Measurements from ENCODE around the gene ABCC3.
"Not testable (repeated sequence)": the region's sequence is repeated elsewhere in the genome, so short reads cannot be mapped to it uniquely, and the experiment has no call there.

ABCC3 gene

GRCh38 chr17:50709053-50709452 lies 74.4 kb downstream of the ABCC3 start:
- not testable (repeated sequence) for DNase-seq

- no peak for DNase-seq
Measured at GRCh38 chr17:50710025-50710424, 75.3 kb downstream of the ABCC3 start.

GRCh38 chr17:50710650-50711049 lies 76.0 kb downstream of the ABCC3 start:
- no peak for DNase-seq

GRCh38 chr17:50712641-50713040 lies 78.0 kb downstream of the ABCC3 start:
- DNase-seq, result no peak

DNA sequence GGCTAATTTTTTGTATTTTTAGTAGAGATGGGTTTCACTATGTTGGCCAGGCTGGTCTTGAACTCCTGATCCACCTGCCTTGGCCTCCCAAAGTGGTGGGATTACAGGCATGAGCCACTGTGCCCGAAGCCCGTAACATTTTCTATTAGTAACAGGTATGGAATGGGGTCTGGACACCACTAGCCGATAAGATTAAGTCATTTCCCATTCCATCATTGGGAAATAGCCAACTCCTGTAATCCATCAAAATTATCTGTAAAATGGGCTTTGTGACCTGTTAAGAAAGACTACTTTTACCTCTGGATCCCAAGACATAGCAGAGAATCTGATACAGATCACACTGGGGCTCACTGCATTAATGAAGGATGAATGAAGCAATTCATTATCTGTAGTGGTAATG lies 80.8 kb downstream of the ABCC3 start:
- DNase-seq, result no peak

- peak; percentile 73 to 90 for DNase-seq
Measured at GRCh38 chr17:50719144-50719923, 84.7 kb downstream of the ABCC3 start, which contains the start of gene LUC7L3. Gene LUC7L3 (plus strand): TSS chr17:50719603. CDS start chr17:50719733, 130 bp downstream.

DNA sequence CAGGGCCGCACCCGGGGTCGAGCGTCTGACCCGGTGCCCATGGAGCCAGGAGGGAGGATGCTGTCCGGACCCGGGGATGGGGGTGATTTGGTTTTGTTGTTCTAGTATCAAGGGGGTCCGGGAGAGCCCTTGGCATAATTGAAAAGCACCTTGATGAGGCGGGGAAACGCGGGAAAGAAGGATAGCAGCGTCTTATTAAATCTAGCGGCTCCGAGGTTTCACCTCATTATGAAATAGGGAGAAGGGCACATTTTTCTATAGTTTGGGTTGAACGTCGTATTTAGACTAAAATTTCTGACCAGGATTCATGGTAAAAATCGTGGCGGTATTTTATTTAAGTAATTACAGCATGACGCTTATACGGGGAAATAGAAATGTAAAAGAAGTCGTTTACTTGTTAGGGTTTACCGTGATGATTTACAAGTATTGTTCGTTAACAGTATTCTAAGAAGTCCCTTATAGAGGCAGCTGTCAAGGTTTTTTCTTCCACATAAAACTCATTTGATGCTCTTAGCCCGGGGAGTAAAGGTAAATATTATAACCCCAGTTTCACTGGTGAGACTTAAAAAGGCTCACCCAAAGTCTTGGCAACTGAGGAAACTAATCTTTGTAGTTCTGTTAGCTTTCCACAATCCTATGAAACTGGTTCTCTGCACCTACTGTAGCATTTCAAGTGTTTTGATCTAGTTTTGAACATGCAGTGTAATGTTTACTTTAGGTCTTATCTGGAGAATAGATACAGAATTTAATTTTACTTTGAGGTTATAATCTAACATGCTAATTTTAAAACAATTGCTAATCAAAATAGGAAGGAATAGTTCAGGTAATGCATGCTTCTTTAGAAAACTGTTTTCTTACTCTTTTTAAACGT lies 85.5 kb downstream of the ABCC3 start:
- DNase-seq, result no peak

DNA sequence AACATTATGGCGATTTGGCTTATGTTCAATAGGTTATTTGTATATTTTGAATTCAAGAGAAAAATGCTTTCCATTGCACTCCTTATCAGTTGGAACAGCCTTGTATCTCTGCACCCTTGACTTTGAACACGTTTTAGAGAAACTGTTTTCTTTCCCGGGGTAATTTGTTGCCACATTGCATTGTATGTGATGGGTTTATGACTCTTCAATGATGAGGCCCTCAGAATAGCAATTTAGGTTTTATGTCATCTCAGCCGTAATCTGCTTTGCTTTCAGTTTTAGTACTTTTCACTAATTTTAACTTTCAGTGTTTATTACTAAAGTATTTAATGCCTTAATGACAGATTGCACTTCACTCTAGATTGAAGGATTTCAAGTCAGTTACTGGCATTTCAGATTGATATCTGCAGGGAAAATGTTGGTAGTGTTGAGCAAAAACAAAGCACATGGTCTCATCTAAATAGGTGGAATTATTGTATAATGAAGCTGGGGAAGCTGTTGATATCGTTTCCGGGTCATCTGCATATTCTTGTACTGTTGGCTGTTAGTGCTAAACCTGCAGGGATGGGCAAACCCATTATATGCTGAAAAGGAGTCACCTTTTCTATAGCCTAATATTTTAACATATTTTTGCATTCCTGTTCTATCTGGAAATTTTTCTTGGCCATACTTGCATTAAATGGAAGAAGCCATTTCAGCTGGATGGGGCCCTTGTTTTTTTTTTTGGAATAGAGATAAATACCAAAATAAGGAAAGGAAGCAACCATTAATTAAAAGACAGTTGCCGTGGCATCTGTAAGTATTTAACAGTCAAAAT lies 86.7 kb downstream of the ABCC3 start:
- DNase-seq, result no peak

GRCh38 chr17:50722746-50723145 lies 88.1 kb downstream of the ABCC3 start:
- DNase-seq, result no peak

DNA sequence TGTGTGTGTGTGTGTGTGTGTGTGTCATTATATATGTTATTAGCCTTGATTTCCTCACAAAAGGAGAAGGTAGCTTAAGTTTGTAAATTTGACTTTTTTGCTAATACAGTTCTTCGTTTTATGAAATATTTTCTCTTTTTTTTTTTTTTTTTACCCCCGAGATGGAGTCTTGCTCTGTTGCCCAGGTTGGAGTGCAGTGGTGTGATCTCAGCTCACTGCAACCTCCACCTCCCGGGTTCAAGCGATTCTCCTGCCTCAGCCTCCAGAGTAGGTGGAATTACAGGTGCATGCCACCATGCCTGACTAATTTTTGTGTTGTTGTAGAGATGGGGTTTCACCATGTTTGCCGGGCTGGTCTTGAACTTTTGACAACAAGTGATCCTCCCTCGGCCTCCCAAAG lies 89.9 kb downstream of the ABCC3 start:
- not testable (repeated sequence) for DNase-seq

GRCh38 chr17:50725769-50726655 lies 91.3 kb downstream of the ABCC3 start:
- DNase-seq, result no peak

DNA sequence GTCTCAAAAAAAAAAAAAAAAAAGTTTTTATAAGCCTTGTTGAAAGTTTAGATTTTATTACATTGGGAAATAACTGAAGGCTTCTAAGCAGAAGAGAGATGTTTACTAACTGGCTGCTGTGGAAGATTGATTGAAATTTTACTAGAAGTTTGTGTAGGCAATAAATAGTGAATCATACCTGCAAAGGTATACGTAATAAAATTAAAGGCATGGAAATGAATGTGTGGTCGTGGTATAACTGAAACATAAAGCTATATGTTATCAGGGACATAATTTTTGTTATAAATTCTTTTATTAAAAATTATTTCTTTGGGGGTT lies 93.4 kb downstream of the ABCC3 start:
- no peak for DNase-seq

DNA sequence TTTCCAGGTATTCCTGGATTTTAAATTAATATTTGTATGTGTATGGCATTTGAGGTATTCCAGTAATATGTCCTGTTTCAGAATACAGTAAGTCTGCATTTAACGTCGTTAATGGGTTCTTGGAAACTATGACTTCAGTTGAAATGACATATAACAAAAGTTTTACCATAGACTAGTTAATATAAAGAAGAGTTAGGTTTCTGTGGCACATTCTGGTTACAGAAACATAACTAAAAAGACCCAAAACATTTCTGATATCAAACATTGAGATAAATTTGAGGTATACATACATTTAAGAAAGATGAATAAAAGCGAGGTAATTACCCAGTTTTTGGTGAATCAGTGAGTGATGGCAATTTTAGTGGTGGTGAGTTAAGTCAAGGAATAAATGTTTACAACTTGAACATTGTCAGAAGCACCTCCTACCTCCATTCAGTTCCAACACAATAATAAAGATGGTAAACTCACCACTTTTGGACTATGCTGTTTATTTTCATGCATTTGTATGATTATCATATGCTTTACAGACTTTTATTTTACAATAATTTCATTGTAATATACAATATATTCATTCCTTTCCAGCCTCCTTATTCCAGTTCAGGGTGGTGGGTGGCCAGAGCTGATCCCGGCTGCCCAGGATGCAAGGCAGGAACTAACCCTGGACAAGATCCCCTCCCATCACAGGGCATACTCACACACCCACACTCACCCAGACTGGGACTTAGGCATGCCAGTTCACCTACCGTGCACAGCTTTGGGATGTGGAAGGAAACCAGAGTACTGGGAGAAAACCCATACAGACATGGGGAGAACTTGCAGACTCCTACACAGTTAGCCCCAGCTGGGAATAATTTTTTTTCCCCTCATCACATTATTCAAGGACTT lies 94.4 kb downstream of the ABCC3 start:
- DNase-seq, result no peak

- DNase-seq, result no peak
Measured at GRCh38 chr17:50731575-50732460, 97.1 kb downstream of the ABCC3 start.

DNA sequence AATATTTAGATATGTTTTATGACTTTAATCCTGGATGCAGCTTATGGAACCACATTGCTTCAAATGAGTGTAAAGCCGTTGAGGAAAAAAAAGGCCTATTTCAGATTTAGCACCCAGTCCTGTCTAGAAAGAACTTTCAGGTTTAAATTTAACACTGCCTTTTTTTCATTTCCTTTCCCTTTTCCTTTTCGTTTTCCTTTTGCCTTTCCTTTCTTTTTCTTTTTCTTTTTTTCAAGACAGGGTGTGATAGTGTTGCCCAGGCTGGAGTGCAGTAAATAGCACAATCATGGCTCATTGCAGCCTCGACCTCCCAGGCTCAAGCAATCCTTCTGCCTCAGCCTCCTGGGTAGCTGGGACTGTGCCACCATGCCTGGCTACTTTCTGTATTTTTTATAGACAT lies 100.6 kb downstream of the ABCC3 start:
- no peak for DNase-seq

- no peak for DNase-seq
Measured at GRCh38 chr17:50737118-50737698, 102.5 kb downstream of the ABCC3 start.

- DNase-seq, result no peak
Measured at GRCh38 chr17:50739098-50739497, 104.4 kb downstream of the ABCC3 start.

All from hippocampal formation (tissue), 2 donors.